Hair follicle dermal papilla cell (primary cell): ENCODE data around the gene CCDC51. TPM values are rescaled to one million over a fixed set of nuclear protein-coding genes. Genes with fewer than 3 reads are reported as not detected.

Experiments
- total RNA-seq: library from RNA; depleted of rRNA; stranded (reverse); fragments of >200 nt; gene quantifications from 2 replicates; pipeline ENCODE4 v1.2.3, GENCODE V29; 2012

Gene CCDC51, protein sequence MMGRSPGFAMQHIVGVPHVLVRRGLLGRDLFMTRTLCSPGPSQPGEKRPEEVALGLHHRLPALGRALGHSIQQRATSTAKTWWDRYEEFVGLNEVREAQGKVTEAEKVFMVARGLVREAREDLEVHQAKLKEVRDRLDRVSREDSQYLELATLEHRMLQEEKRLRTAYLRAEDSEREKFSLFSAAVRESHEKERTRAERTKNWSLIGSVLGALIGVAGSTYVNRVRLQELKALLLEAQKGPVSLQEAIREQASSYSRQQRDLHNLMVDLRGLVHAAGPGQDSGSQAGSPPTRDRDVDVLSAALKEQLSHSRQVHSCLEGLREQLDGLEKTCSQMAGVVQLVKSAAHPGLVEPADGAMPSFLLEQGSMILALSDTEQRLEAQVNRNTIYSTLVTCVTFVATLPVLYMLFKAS
- 8.0 and 10.6 TPM in 2 replicates for total RNA-seq

DNA sequence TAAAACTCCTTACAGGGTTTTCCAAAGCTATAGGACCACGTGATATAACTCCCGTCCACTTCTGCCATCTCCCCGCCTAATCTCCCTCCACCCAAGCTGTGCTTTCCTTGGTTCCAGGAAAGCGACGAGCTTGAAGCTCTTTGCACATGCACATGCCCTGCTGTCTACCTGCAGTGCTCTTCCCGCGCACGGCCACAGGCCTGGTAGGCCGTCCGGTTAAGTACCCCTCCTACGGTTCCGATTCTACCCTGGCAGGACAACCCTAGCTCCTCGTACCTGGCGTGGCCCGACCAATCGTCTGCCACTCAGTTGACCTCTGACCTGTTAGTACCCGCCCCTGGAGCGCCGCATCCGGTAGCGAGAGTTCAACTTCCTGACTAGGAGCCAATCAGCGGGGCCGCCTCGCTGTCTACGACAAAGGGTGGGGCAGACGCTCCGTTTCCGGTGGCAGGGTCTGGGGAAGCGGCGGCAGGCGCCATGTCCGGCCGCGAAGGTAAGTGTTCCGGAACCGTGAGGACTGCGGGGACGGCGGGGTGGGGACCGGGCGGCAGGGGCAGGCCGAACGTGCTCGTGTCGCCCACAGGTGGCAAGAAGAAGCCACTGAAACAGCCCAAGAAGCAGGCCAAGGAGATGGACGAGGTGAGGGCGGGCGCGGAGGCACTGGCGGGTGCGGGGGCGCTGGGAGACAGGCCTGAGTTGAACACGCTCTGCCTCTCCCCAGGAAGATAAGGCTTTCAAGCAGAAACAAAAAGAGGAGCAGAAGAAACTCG, at the start of gene CCDC51, which contains the start of gene TMA7:
TSS of gene CCDC51 (minus strand) at position 300 of the 770 bp plus-strand sequence. CDS start 4,991 bp downstream, outside the sequence.
TSS of gene TMA7 (plus strand) at position 438 of the 770 bp plus-strand sequence. CDS start at position 478, 40 bp downstream.

DNA sequence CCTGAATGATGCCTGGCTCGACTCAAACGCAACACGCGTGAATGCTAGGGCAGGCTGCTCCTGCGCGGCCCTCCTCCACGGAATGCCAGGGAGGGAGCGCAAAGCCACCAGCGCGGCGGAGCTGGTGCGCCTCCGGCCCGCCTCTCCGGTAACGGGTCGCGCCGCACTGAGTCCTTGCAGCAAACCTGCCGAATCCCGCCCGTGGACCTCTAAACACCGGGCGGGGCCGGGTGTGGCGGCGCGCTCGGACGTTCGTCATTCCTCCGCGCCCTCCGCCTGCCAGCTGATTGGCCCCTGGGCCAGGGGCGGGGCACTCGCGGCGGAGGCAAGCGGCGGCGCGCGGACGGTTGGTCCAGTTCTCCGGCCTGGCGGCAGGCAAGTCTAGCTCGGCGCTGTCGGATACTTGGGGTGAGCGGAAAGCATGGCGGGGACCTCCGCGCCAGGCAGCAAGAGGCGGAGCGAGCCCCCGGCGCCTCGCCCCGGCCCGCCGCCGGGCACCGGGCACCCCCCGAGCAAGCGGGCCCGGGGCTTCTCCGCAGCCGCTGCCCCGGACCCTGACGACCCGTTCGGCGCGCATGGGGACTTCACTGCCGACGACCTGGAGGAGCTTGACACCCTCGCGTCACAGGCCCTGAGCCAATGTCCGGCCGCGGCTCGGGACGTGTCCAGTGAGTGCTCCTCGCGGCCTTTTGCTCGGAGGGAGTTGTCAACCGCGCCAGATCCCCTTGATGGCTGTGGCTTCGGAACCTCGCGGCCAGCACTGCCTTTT, 6.7 kb upstream of the CCDC51 start, which contains the start of gene ATRIP:
TSS of gene ATRIP (plus strand) at position 313 of the 769 bp plus-strand sequence. CDS start at position 422, 109 bp downstream.

DNA sequence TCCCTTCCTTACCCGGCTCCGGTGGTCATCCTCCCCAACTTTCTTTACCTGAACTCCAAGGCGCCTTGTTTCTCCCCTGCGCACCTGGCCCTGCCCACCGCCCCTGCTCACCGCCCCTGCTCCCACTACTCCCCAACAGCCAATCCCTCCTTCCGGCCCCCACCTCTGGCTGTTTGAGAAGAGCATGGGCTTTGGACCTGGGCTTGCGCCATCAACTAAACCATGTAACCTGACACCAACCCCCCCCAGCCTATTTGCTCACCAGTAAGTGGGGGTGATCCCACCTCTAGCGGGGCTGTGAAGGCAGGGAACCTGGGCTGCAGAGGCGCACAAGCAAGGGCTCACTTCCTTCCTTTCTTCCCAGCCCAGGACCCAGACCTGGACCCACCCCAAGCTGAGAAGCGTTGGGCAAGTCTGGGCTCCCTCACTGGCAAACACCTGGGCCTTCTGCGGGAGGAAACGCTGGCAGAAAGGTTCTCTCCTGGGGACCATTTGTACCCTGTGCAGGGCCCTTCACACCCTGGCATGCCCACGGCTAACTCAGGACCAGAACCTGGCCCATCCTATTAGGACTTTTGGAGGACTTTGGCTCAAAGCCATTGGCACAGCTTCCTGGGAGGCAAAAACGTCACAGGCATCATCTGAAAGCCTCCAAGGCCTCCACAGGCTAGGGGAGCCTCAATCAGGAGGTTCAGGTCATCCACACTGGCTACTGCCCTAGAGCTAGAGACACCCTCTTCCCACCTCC, 9.8 kb downstream of the CCDC51 start, which contains the start of gene PLXNB1:
TSS of gene PLXNB1 (minus strand) at position 127 of the 748 bp plus-strand sequence. CDS start 5,475 bp downstream, outside the sequence.

Other genes starting within 250 kb of the CCDC51 start
- gene CAMP, start 216.6 kb downstream of the CCDC51 start, total RNA-seq, result not detected in 2 replicates
- gene ZNF589, start 199.0 kb downstream of the CCDC51 start, total RNA-seq, result 7.3 and 10.2 TPM in 2 replicates
- gene NME6, start 138.8 kb downstream of the CCDC51 start, total RNA-seq, result 28.4 and 29.4 TPM in 2 replicates
- gene SPINK8, start 106.5 kb downstream of the CCDC51 start, total RNA-seq, result not detected in 2 replicates
- gene FBXW12, start 67.9 kb downstream of the CCDC51 start, total RNA-seq, result 0.12 and 0.32 TPM in 2 replicates
- gene PLXNB1, start 10.0 kb downstream of the CCDC51 start, total RNA-seq, result 15.4 and 21.1 TPM in 2 replicates
- 59.2 and 74.0 TPM in 2 replicates for gene TMA7, start 138 bp upstream of the CCDC51 start, total RNA-seq
- gene ATRIP, start 6.6 kb upstream of the CCDC51 start, total RNA-seq, result 4.1 and 4.7 TPM in 2 replicates
- gene SHISA5, start 64.1 kb upstream of the CCDC51 start, total RNA-seq, result 116 TPM in 2 replicates
- 12.8 and 15.7 TPM in 2 replicates for gene PFKFB4, start 116.7 kb upstream of the CCDC51 start, total RNA-seq
- gene UCN2, start 123.7 kb upstream of the CCDC51 start, total RNA-seq, result 2.6 and 2.9 TPM in 2 replicates
- gene COL7A1, start 155.2 kb upstream of the CCDC51 start, total RNA-seq, result 57.8 and 66.9 TPM in 2 replicates
- 311 and 364 TPM in 2 replicates for gene UQCRC1, start 169.5 kb upstream of the CCDC51 start, total RNA-seq
- gene TMEM89, start 181.7 kb upstream of the CCDC51 start, total RNA-seq, result not detected in 2 replicates
- 25.3 and 35.4 TPM in 2 replicates for gene SLC26A6, start 195.3 kb upstream of the CCDC51 start, total RNA-seq
- gene CELSR3, start 222.8 kb upstream of the CCDC51 start, total RNA-seq, result 1.3 and 1.6 TPM in 2 replicates
- 20.2 and 21.1 TPM in 2 replicates for gene NCKIPSD, start 245.8 kb upstream of the CCDC51 start, total RNA-seq